IMR-90 (cell line): ENCODE measurements around the gene BRF1. TPM values are rescaled to one million over a fixed set of nuclear protein-coding genes. Genes with fewer than 3 reads are reported as not detected.

Source experiments
- ATAC-seq: fragments of 200-7000 bp; cut with Tn5 transposase; 2 replicates; pipeline ENCODE4 v1.9.1; 2020; ENCODE audit warnings: low read depth, mild to moderate bottlenecking, moderate library complexity
- BruUV-seq: library from RNA; stranded (reverse); fragments of 400-500 nt; replicated peaks from 2 replicates; lab custom pipeline; 2021; lab: Mats Ljungman, UMichigan
- CTCF ChIA-PET: fragments of 300-600 bp; formaldehyde crosslinking; extraction: SDS; loops from one replicate; lab custom pipeline; 2021; ENCODE audit warnings: antibody characterized with exemption; lab: Yijun Ruan, JAX
- POLR2A ChIA-PET: fragments of 300-600 bp; sonication (Branson Sonifier 250); formaldehyde crosslinking; loops from one replicate; lab custom pipeline; 2022; ENCODE audit warnings: antibody characterized with exemption; ENCODE audit not compliant: unreplicated experiment; lab: Charles Lee
- DNase-seq: peaks from one replicate; pipeline ENCODE4 v3.0.0; 2013
- H2AFZ ChIP-seq: replicated peaks from 2 replicates; pipeline ENCODE3; 2013; ENCODE audit warnings: low read length, mild to moderate bottlenecking; ENCODE audit not compliant: poor library complexity
- H2AK5ac ChIP-seq: 2 replicates; pipeline ENCODE4 v1.6.1; 2013; ENCODE audit warnings: low read depth, low read length, inconsistent platforms
- H2AK9ac ChIP-seq: replicated peaks from 2 replicates; pipeline ENCODE3; 2013; ENCODE audit warnings: mild to moderate bottlenecking, low read depth, low read length, moderate library complexity; ENCODE audit not compliant: poor library complexity
- H2BK120ac ChIP-seq: 2 replicates; pipeline ENCODE4 v1.6.1; 2013; ENCODE audit warnings: low read depth, low read length, inconsistent platforms
- H2BK15ac ChIP-seq: 3 replicates; pipeline ENCODE4 v1.6.1; 2013; ENCODE audit warnings: low read depth, low read length, inconsistent platforms
- H2BK20ac ChIP-seq: 2 replicates; pipeline ENCODE4 v1.6.1; 2013; ENCODE audit warnings: low read depth, mild to moderate bottlenecking, inconsistent platforms, low read length, moderate library complexity
- H2BK5ac ChIP-seq: 2 replicates; pipeline ENCODE4 v1.6.1; 2013; ENCODE audit warnings: mild to moderate bottlenecking, low read depth, low read length, inconsistent platforms; ENCODE audit not compliant: poor library complexity, severe bottlenecking
- H3K14ac ChIP-seq: replicated peaks from 2 replicates; pipeline ENCODE4 v1.6.1; 2013; ENCODE audit warnings: low read depth, low read length, inconsistent platforms
- H3K18ac ChIP-seq: 2 replicates; pipeline ENCODE4 v1.6.1; 2013; ENCODE audit warnings: low read depth, low read length, control low read depth
- H3K23ac ChIP-seq: 2 replicates; pipeline ENCODE4 v1.6.1; 2013; ENCODE audit warnings: low read depth, low read length, inconsistent platforms
- H3K27ac ChIP-seq: 2 replicates; pipeline ENCODE4 v1.5.1; 2013; ENCODE audit warnings: mild to moderate bottlenecking, control low read depth, low read length; ENCODE audit not compliant: insufficient read depth
- H3K27me3 ChIP-seq: 2 replicates; pipeline ENCODE4 v1.6.1; 2013; ENCODE audit warnings: low read length; ENCODE audit not compliant: control insufficient read depth, insufficient read depth
- H3K36me3 ChIP-seq: 2 replicates; pipeline ENCODE4 v1.6.1; 2013; ENCODE audit warnings: low read length, mixed read lengths; ENCODE audit not compliant: control insufficient read depth, insufficient read depth
- H3K4ac ChIP-seq: 2 replicates; pipeline ENCODE4 v1.6.1; 2013; ENCODE audit warnings: low read depth, low read length, inconsistent platforms
- H3K4me1 ChIP-seq: 2 replicates; pipeline ENCODE4 v1.6.1; 2013; ENCODE audit warnings: low read length, mixed read lengths; ENCODE audit not compliant: control insufficient read depth, insufficient read depth
- H3K4me2 ChIP-seq: 2 replicates; pipeline ENCODE4 v1.6.1; 2013; ENCODE audit warnings: low read depth, mild to moderate bottlenecking, control low read depth, low read length, moderate library complexity
- H3K4me3 ChIP-seq: 2 replicates; pipeline ENCODE4 v1.5.1; 2013; ENCODE audit warnings: low read depth, mild to moderate bottlenecking, control low read depth, low read length, moderate library complexity; ENCODE audit not compliant: insufficient read depth
- H3K56ac ChIP-seq: 2 replicates; pipeline ENCODE4 v1.6.1; 2013; ENCODE audit warnings: low read length, inconsistent platforms; ENCODE audit not compliant: insufficient read depth; ENCODE audit errors: extremely low read depth
- H3K79me1 ChIP-seq, 2 experiments: 2 replicates each; pipeline ENCODE4 v1.6.1; 2013; ENCODE audit warnings: low read length in 2 of 2, inconsistent platforms in 1 of 2, low read depth in 1 of 2
- H3K9ac ChIP-seq: 2 replicates; pipeline ENCODE4 v1.6.1; 2013; ENCODE audit warnings: low read depth, low read length, control low read depth
- H3K9me1 ChIP-seq: 2 replicates; pipeline ENCODE4 v1.6.1; 2013; ENCODE audit warnings: low read length, inconsistent platforms; ENCODE audit not compliant: insufficient read depth
- H3K9me3 ChIP-seq: 2 replicates; pipeline ENCODE4 v1.6.1; 2013; ENCODE audit warnings: low read length; ENCODE audit not compliant: control insufficient read depth, insufficient read depth
- H4K20me1 ChIP-seq: 2 replicates; pipeline ENCODE4 v1.6.1; 2013; ENCODE audit warnings: low read length, inconsistent platforms; ENCODE audit not compliant: insufficient read depth
- H4K5ac ChIP-seq: 2 replicates; pipeline ENCODE4 v1.6.1; 2013; ENCODE audit warnings: mild to moderate bottlenecking, low read depth, low read length, control low read depth
- H4K8ac ChIP-seq, 2 experiments: 2 replicates each; pipeline ENCODE4 v1.6.1; 2013; ENCODE audit warnings: low read depth in 2 of 2, low read length in 2 of 2, control low read depth in 1 of 2, inconsistent platforms in 1 of 2
- H4K91ac ChIP-seq: 2 replicates; pipeline ENCODE4 v1.6.1; 2013; ENCODE audit warnings: low read depth, low read length, inconsistent platforms; ENCODE audit not compliant: insufficient read depth
- ELK1 ChIP-seq: fragments of 150-350 bp; IDR thresholded peaks from 2 replicates; pipeline ENCODE4 v1.6.1; 2016; ENCODE audit warnings: low read depth, mild to moderate bottlenecking, low read length, moderate library complexity, borderline replicate concordance
- WGBS, 2 experiments: methylation state at CpG; one replicate each; pipeline versions ENCODE4 v1.1.5 to v1.1.7; 2013; ENCODE audit warnings: missing lambda C conversion rate in 2 of 2; ENCODE audit not compliant: insufficient read length in 1 of 2; ENCODE audit errors: extremely low coverage in 2 of 2; 5-methylcytosine and 5-hydroxymethylcytosine counted together
- dilution Hi-C: fragments of 300-500 bp; cut with HindIII; formaldehyde crosslinking; loops from one replicate; pipeline ENCODE4 v1.14.3; 2018; ENCODE audit warnings: low sequenced_read_pairs; ENCODE audit not compliant: unreplicated experiment
- in situ Hi-C: fragments of 300-500 bp; cut with MboI; formaldehyde crosslinking; loops from 3 replicates; pipeline ENCODE4 v1.14.3; 2019; ENCODE audit warnings: low sequenced_read_pairs, inconsistent platforms, mixed read lengths
- intact Hi-C: fragments of 100-400 bp; cut with micrococcal nuclease; formaldehyde crosslinking; loops from 2 replicates; pipeline ENCODE4 v1.10.0; 2022
- polyA plus RNA-seq, 3 experiments: library from polyadenylated mRNA; depleted of rRNA; stranded (reverse); fragments of >200 nt; gene quantifications; 2 replicates each; pipeline ENCODE4 v1.2.3, GENCODE V29; 2012; ENCODE audit warnings: low replicate concordance in 1 of 3
- total RNA-seq: library from RNA; depleted of rRNA; stranded (reverse); fragments of >200 nt; gene quantifications from 2 replicates; pipeline ENCODE4 v1.2.3, GENCODE V29; 2012

Gene BRF1
- total and polyA plus RNA-seq, 2 of the 4 experiments (the other 2 are of a cell fraction): 12.4 to 16.7 TPM

DNA sequence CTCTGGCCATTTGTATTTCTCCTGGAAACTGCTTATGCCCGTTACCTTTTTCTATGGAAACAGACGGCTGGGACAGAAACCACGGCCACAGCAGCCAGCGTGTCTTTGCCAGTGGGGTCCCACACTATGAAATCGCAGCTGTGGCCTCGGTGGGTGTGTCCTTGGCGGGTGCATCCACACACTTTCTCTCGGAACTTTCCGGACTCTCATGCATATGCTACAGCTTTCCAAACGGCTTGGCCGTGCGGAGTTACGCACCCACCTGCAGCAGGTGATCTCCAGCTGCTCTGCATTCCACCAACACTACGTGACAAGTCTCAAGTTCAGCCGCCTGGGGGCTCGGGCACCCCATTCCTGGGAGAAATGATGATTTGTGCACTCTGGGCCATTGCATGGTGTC is 53.8 kb downstream of the BRF1 start:
- H3K27me3 ChIP-seq: no peaks in the 10 kb centered on the region
- H2AK5ac ChIP-seq: no peak overlapping the region
- 93% methylated on average over 7 of the region's 16 CpGs; no CpG with 5 or more reads in 1 of the 2 experiments for WGBS, 2 experiments
- no peak overlapping the region for H4K5ac ChIP-seq
- no peak overlapping the region for H3K23ac ChIP-seq
- ChIA-PET POLR2A (no interaction called here), CTCF (no interaction called here)
- H3K18ac ChIP-seq: no peak overlapping the region
- no peak overlapping the region for H3K4me2 ChIP-seq
- H3K27ac ChIP-seq: no peak overlapping the region
- DNase-seq (no peak), ATAC-seq (no peak)
- H4K91ac ChIP-seq: no peak overlapping the region
- no TSS peak for BruUV-seq
- peaks cover 31% of the 10 kb centered on the region for H3K36me3 ChIP-seq
- dilution Hi-C loops: no loop called here
- H2BK120ac ChIP-seq: no peak overlapping the region
- H2AFZ ChIP-seq: no peak overlapping the region
- no peak overlapping the region for H3K56ac ChIP-seq
- H3K14ac ChIP-seq: no peak overlapping the region
- H2BK5ac ChIP-seq: no peak overlapping the region
- no peak overlapping the region for H3K4ac ChIP-seq
- H3K9me3 ChIP-seq: no peaks in the 10 kb centered on the region
- peak overlapping the region; percentile 66 for H2AK9ac ChIP-seq
- intact Hi-C loops: no loop called here
- H2BK15ac ChIP-seq: no peak overlapping the region
- TF ChIP-seq ELK1: no peak
- no peak overlapping the region for H3K9ac ChIP-seq
- peaks cover 42 to 67% of the 10 kb centered on the region in 2 experiments for H3K79me1 ChIP-seq
- H4K20me1 ChIP-seq: peaks cover 10% of the 10 kb centered on the region
- in situ Hi-C loops: no loop called here
- H3K4me1 ChIP-seq: peaks cover 7% of the 10 kb centered on the region; the same call in 1 of the 2 replicates
- H2BK20ac ChIP-seq: no peak overlapping the region
- no peak overlapping the region for H3K4me3 ChIP-seq
- H3K9me1 ChIP-seq: peaks cover 15% of the 10 kb centered on the region; the same call in 1 of the 2 replicates
- no peak overlapping the region for H4K8ac ChIP-seq
